Karpas-422 (cell line): ENCODE data around the gene SUPT3H. TPM values are rescaled to one million over a fixed set of nuclear protein-coding genes. Genes with fewer than 3 reads are reported as not detected.
"Not testable (repeated sequence)": the region's sequence is repeated elsewhere in the genome, so short reads cannot be mapped to it uniquely, and the experiment has no call there.

Source experiments
- DNase-seq: peaks from one replicate; pipeline ENCODE4 v3.0.0-alpha.2; 2015
- H2AFZ ChIP-seq: fragments of 200-600 bp; sonication (generic); 2 replicates; pipeline ENCODE4 v1.6.1; 2014; ENCODE audit warnings: antibody characterized with exemption, low read length, mixed read lengths
- H3K27ac ChIP-seq: fragments of 200-600 bp; sonication (generic); 2 replicates; pipeline ENCODE4 v1.5.1; 2014; ENCODE audit warnings: mild to moderate bottlenecking, low read length, moderate library complexity
- H3K27me3 ChIP-seq: fragments of 200-600 bp; sonication (generic); 2 replicates; pipeline ENCODE4 v1.6.1; 2014; ENCODE audit warnings: low read length, mixed read lengths
- H3K36me3 ChIP-seq: fragments of 200-600 bp; sonication (generic); 2 replicates; pipeline ENCODE4 v1.6.1; 2014; ENCODE audit warnings: low read length, mixed read lengths; ENCODE audit not compliant: insufficient read depth
- H3K4me1 ChIP-seq: fragments of 200-600 bp; sonication (generic); 2 replicates; pipeline ENCODE4 v1.6.1; 2014; ENCODE audit warnings: mild to moderate bottlenecking, low read length, mixed read lengths
- H3K4me2 ChIP-seq: fragments of 200-600 bp; sonication (generic); 2 replicates; pipeline ENCODE4 v1.6.1; 2014; ENCODE audit warnings: low read length, low read depth, mild to moderate bottlenecking; ENCODE audit not compliant: poor library complexity, severe bottlenecking
- H3K4me3 ChIP-seq: fragments of 200-600 bp; sonication (generic); 2 replicates; pipeline ENCODE4 v1.5.1; 2014; ENCODE audit warnings: mild to moderate bottlenecking, antibody characterized with exemption, low read length, mixed read lengths
- H3K79me2 ChIP-seq: fragments of 200-600 bp; sonication (generic); 2 replicates; pipeline ENCODE4 v1.6.1; 2014; ENCODE audit warnings: mild to moderate bottlenecking, low read length, mixed read lengths
- H3K9ac ChIP-seq: fragments of 200-600 bp; sonication (generic); 2 replicates; pipeline ENCODE4 v1.6.0; 2014; ENCODE audit warnings: low read length
- H3K9me2 ChIP-seq: fragments of 200-600 bp; sonication (generic), shearing (Covaris generic); replicated peaks from 2 replicates; pipeline ENCODE4 v1.6.0; 2014; ENCODE audit warnings: mild to moderate bottlenecking, low read length, moderate library complexity; ENCODE audit not compliant: insufficient read depth
- H3K9me3 ChIP-seq: fragments of 300-700, 200-600 bp; sonication (generic); 2 replicates; pipeline ENCODE4 v1.6.1; 2014; ENCODE audit warnings: low read length, mixed read lengths
- H4K20me1 ChIP-seq: fragments of 200-600 bp; sonication (generic); 2 replicates; pipeline ENCODE4 v1.6.1; 2014; ENCODE audit warnings: mild to moderate bottlenecking, antibody characterized with exemption, low read length, low read depth; ENCODE audit not compliant: insufficient read depth
- total RNA-seq: library from RNA; depleted of rRNA; stranded (reverse); fragments of >200 nt; shearing (Covaris generic); gene quantifications from 2 replicates; pipeline ENCODE4 v1.2.3, GENCODE V29; 2014; ENCODE audit warnings: low replicate concordance

SUPT3H gene
- total RNA-seq, 1 experiment from 2014 or later: 2.6 TPM

DNA sequence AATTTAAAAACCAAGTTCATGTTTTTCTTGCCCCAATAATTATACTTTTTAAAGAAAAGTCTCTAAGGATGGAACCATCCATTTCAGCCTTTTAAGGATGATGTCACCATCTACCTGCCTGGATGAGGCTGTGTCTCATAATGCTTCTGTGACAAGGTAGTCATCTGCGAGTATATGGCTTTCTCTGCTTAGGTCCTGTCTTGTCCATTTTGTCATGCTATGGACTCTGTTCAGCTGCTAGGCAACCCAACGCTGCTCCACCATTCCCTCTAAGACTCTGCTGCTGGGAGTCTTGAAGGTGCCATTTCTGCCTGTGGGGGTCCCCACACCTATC is 509.4 kb downstream of the SUPT3H start:
- H4K20me1 ChIP-seq: no peaks in the 10 kb centered on the region
- no peaks in the 10 kb centered on the region for H3K79me2 ChIP-seq
- no peaks in the 10 kb centered on the region for H3K9me2 ChIP-seq
- H3K9me3 ChIP-seq: no peaks in the 10 kb centered on the region
- no peak overlapping the region for H3K9ac ChIP-seq
- H3K36me3 ChIP-seq: no peaks in the 10 kb centered on the region
- DNase-seq: no peak
- H3K27ac ChIP-seq: no peak overlapping the region
- H3K4me1 ChIP-seq: no peaks in the 10 kb centered on the region
- H3K4me3 ChIP-seq: no peak overlapping the region
- H3K27me3 ChIP-seq: no peaks in the 10 kb centered on the region
- H3K4me2 ChIP-seq: no peak overlapping the region
- no peak overlapping the region for H2AFZ ChIP-seq

DNA sequence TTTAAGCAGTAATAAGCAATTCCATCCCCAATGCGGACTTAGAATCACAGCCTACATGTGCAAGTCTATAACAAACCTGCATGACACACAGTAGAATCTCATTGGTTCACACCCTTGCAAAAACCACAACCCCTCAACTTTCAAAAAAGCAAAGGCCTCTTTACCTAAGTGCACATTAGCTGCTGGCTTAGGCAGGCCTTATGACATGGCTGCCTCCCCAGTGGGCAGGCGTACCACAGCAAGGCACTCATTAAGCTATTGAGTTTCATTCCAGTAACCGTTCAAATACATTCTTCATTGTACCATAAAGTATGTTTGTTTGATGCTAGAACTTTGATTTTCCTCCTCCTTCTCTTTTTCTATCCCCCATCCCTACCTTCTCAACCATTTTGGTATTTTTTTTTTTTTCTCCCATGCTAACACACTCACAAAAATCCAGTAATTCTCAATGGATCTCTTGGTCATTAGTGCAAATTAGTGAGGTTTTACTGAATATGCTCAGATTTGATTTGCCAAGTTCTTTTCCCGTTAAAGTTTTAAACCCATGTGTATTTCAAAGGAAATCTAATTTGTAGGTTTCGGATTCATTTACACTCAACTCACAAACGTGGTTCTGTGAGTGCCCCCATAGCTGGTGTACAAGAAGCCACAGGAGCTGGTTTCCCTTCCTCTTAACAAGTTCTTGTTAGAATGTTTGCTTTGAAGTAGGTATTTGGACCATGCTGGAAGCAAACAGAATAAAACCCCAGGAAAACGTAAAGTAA is 510.0 kb downstream of the SUPT3H start:
- Histone ChIP-seq H3K9ac (no peak overlapping the region), H3K27ac (no peak overlapping the region), H3K9me3 (no peaks in the 10 kb centered on the region), H3K4me1 (no peaks in the 10 kb centered on the region), H3K9me2 (no peaks in the 10 kb centered on the region), H3K36me3 (no peaks in the 10 kb centered on the region), H2AFZ (no peak overlapping the region), H3K27me3 (no peaks in the 10 kb centered on the region), H4K20me1 (no peaks in the 10 kb centered on the region), H3K4me3 (no peak overlapping the region), H3K4me2 (no peak overlapping the region), H3K79me2 (no peaks in the 10 kb centered on the region)
- DNase-seq: no peak

DNA sequence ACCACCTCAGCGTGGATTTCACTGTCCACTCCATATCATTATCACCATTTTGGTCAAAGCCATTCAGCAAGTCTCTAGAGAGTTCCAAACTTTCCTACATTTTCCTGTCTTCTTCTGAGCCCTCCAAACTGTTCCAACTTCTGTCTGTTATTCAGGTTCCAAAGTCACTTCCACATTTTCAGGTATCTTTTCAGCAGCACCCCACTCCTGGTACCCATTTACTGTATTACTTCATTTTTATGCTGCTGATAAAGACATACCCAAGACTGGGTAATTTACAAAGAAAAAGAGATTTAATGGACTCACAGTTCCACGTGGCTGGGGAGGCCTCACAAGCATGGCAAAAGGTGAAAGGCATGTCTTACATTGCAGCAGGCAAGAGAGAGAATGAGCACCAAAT is 512.5 kb downstream of the SUPT3H start:
- H3K27ac ChIP-seq, H3K4me1 ChIP-seq, H3K36me3 ChIP-seq, H3K9me3 ChIP-seq, H3K9ac ChIP-seq, H3K9me2 ChIP-seq, H3K79me2 ChIP-seq, DNase-seq, H3K4me3 ChIP-seq, H3K27me3 ChIP-seq, H4K20me1 ChIP-seq, H2AFZ ChIP-seq, H3K4me2 ChIP-seq: not testable (repeated sequence)

DNA sequence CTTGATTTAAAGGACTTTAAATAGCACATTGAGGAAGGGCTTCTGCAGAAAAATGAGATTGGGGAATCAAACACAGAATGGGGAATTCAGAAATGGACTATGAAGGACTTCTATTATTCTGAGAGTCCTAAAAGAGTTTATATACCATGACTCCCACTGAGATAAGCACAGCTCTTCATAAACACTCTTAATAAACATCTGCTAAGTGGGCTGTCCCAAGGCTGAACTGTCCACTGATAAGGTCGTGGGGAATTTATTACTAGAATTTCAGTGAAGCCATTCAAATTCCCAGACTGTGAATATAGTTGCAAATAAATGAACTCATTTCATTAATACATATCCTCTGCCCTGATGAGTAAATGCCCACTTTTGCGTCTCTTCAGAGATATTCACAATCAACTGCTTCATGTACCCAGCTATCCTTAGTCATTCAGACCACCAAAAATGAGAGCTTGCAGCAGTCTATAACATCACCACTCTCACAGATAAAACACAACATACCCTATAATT is 517.8 kb downstream of the SUPT3H start:
- no peaks in the 10 kb centered on the region for H3K9me3 ChIP-seq
- H3K27me3 ChIP-seq: no peaks in the 10 kb centered on the region; the same call in 1 of the 2 replicates
- H3K36me3 ChIP-seq: no peaks in the 10 kb centered on the region
- no peaks in the 10 kb centered on the region for H3K4me1 ChIP-seq
- no peaks in the 10 kb centered on the region for H4K20me1 ChIP-seq
- H3K9ac ChIP-seq: no peak overlapping the region
- H2AFZ ChIP-seq: no peak overlapping the region
- no peak for DNase-seq
- no peaks in the 10 kb centered on the region for H3K9me2 ChIP-seq
- no peak overlapping the region for H3K4me2 ChIP-seq
- H3K4me3 ChIP-seq: no peak overlapping the region
- H3K79me2 ChIP-seq: no peaks in the 10 kb centered on the region
- no peak overlapping the region for H3K27ac ChIP-seq

DNA sequence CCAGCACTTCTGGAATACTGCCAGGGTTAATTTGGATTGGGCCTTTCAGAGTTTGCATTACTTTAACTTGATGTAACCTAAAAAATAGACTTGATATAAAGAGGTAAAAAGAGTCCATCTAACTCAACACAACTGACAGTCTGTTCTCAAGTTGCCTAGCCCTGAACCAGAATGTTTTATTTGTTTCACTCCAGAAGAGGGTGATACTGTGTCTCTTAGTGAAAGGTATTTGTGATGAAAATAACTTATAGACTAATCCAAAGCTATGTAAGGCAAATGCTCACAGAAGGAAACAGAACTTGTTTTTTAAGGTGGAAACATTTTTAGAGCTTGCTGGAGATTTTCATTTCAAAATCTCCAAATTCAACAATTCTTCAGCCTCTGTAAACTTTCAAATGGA is 518.7 kb downstream of the SUPT3H start:
- Histone ChIP-seq H3K4me3 (no peak overlapping the region), H3K9me2 (no peaks in the 10 kb centered on the region), H3K4me2 (no peak overlapping the region), H2AFZ (no peak overlapping the region), H3K9me3 (no peaks in the 10 kb centered on the region), H3K27me3 (no peaks in the 10 kb centered on the region; the same call in 1 of the 2 replicates), H3K27ac (no peak overlapping the region), H3K9ac (no peak overlapping the region), H4K20me1 (no peaks in the 10 kb centered on the region), H3K79me2 (no peaks in the 10 kb centered on the region), H3K4me1 (no peaks in the 10 kb centered on the region), H3K36me3 (no peaks in the 10 kb centered on the region)
- no peak for DNase-seq

DNA sequence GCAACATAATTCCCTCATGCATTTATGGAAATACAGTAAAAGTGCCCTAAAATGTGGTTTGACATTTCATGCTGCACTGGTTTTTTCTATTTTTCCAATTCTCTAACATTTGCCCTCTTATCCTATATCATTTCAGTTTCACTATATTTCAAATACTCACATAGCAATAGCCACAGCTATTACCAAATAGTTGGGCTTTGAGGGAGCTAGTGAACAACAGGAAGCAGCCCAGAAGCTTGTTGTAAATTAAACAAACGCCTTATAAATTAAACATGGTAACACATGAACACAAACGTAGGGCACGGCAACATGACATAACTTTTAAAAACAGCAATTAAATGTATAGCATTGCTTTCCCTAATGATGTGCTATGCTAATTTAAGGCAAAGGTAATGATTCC is 521.3 kb downstream of the SUPT3H start:
- Histone ChIP-seq H3K4me3 (no peak overlapping the region), H3K9ac (no peak overlapping the region), H3K4me1 (no peaks in the 10 kb centered on the region), H3K79me2 (no peaks in the 10 kb centered on the region), H3K27ac (no peak overlapping the region), H3K27me3 (no peaks in the 10 kb centered on the region; the same call in 1 of the 2 replicates), H3K9me3 (no peaks in the 10 kb centered on the region), H2AFZ (no peak overlapping the region), H3K9me2 (no peaks in the 10 kb centered on the region), H3K36me3 (no peaks in the 10 kb centered on the region), H3K4me2 (no peak overlapping the region), H4K20me1 (no peaks in the 10 kb centered on the region)
- DNase-seq: no peak

DNA sequence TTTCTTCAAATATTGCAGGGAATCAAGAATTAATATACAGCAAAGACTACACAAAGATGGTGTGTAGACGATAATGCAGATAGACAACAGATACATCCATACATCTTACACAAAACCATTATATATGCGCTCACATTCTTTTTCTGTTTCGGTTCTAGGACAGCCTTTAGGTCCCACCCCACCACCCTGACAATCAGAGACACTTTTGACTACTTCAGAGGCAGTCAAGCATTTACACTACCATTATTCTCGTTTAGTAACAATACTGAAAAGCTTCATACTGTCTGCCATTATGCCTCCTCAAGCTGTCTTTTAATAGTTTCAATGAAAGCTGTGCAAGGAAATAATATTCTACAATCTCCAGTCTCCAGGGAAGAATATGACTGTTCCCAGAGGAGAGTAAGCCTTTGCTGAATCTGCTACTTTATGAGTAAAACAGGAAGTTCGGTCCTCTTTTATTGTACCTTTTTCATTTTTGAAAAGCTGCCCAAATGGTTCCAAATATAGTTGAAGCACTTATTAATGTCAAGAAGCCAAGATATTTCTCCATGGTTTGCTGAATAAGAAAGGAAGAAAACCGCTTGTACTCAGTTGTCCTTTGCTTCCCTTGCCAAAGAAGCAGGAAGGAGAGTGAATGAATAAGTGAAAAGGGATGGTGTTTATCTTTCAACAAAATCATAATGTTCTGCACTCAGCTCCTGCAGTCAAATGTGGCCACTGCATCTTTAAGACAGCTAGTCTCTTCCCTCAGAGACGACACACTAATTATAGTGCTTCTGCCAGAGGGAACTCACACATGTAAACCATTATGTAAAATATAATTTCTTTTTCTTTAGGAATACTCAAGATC is 521.9 kb downstream of the SUPT3H start:
- H3K27me3 ChIP-seq: no peaks in the 10 kb centered on the region; the same call in 1 of the 2 replicates
- H3K9me3 ChIP-seq: no peaks in the 10 kb centered on the region
- no peaks in the 10 kb centered on the region for H3K36me3 ChIP-seq
- H4K20me1 ChIP-seq: no peaks in the 10 kb centered on the region
- H3K4me2 ChIP-seq: no peak overlapping the region
- no peaks in the 10 kb centered on the region for H3K9me2 ChIP-seq
- no peak for DNase-seq
- H3K4me3 ChIP-seq: no peak overlapping the region
- H3K4me1 ChIP-seq: no peaks in the 10 kb centered on the region
- no peaks in the 10 kb centered on the region for H3K79me2 ChIP-seq
- H3K27ac ChIP-seq: no peak overlapping the region
- no peak overlapping the region for H3K9ac ChIP-seq
- no peak overlapping the region for H2AFZ ChIP-seq

DNA sequence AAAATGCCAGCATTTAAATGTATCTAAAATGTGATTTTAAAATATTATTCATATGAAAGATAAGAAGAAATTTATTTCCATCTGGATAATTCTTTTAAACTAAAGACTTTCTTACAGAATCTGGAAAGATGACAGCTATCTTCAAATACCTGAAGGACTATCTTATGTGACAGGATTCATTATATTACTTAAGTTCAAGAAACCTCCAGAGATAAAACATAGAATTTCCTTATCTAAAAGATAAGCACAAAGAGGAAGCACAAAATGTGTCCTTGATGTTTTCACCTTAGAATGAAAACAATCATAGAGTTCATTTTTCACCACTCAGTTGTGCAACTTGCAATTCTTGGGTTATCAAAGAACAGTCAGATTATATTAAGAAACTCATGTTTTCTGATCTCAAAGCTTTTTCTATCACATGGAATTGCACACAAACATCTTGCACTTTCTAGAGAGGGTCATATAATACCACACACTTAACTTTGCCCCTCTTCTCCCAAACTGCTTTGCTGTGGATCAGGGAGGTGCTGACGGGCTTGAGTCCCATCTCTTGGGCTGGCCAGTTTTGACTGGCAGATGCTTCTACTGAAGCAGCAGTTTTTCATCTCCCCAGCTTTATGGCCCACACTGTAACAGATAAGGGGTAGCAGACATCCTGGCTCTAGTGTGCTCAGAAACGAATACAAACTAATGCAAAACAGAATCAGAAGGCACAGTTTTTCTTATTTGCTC is 522.9 kb downstream of the SUPT3H start:
- Histone ChIP-seq H3K79me2 (no peaks in the 10 kb centered on the region), H2AFZ (no peak overlapping the region), H3K9me2 (no peaks in the 10 kb centered on the region), H3K4me2 (no peak overlapping the region), H3K9me3 (no peaks in the 10 kb centered on the region), H4K20me1 (no peaks in the 10 kb centered on the region), H3K27ac (no peak overlapping the region), H3K4me3 (no peak overlapping the region), H3K36me3 (no peaks in the 10 kb centered on the region), H3K27me3 (no peaks in the 10 kb centered on the region), H3K4me1 (no peaks in the 10 kb centered on the region), H3K9ac (no peak overlapping the region)
- DNase-seq: no peak
